Mesothelial cell of epicardium (in vitro differentiated cells): ENCODE data around the gene PSPH. TPM values are rescaled to one million over a fixed set of nuclear protein-coding genes. Genes with fewer than 3 reads are reported as not detected.
A peak's percentile ranks its signal among the peaks of the same experiment; 100 is the strongest.

ENCODE experiments used
- DNase-seq, 2 experiments: peaks; one replicate each; pipeline ENCODE4 v3.0.0; 2021; ENCODE audit warnings: low spot score in 2 of 2; ENCODE audit not compliant: unreplicated experiment in 2 of 2
- H3K27ac Mint-ChIP-seq: 2 replicates; pipeline ENCODE4 v1.8.0; 2021; ENCODE audit warnings: mixed read lengths
- H3K27me3 Mint-ChIP-seq: 2 replicates; pipeline ENCODE4 v1.8.0; 2021; ENCODE audit warnings: low read depth, mixed read lengths
- H3K36me3 Mint-ChIP-seq: 2 replicates; pipeline ENCODE4 v1.8.0; 2021; ENCODE audit warnings: mixed read lengths
- H3K4me1 Mint-ChIP-seq: 2 replicates; pipeline ENCODE4 v1.8.0; 2021; ENCODE audit warnings: mixed read lengths
- H3K4me3 Mint-ChIP-seq: 2 replicates; pipeline ENCODE4 v1.8.0; 2021; ENCODE audit warnings: mild to moderate bottlenecking, moderate library complexity, mixed read lengths
- H3K9me3 Mint-ChIP-seq: 2 replicates; pipeline ENCODE4 v1.8.0; 2021; ENCODE audit warnings: mixed read lengths
- CTCF ChIP-seq: fragments of 200-600 bp; sonication (generic); IDR thresholded peaks from one replicate; pipeline ENCODE4 v1.5.0; 2021; ENCODE audit warnings: antibody characterized with exemption; ENCODE audit not compliant: unreplicated experiment
- total RNA-seq: library from RNA; stranded (reverse); gene quantifications from 3 replicates; pipeline ENCODE4 v1.2.1, GENCODE V29; 2021

The PSPH gene
- total RNA-seq, 1 donor from 2014 or later, result 19.5 TPM

- no peak for TF ChIP-seq CTCF
- Mint-ChIP-seq H3K4me3 (no peak overlapping the region), H3K4me1 (no peaks in the 10 kb centered on the region), H3K36me3 (peaks cover 39% of the 10 kb centered on the region), H3K27ac (peak overlapping the region; percentile 34), H3K9me3 (no peaks in the 10 kb centered on the region), H3K27me3 (no peaks in the 10 kb centered on the region)
- DNase-seq, result no peak
These were observed 67.7 kb downstream of the PSPH start for GRCh38 chr7:55983537-55983936.

- peaks cover 32% of the 10 kb centered on the region for H3K36me3 Mint-ChIP-seq
- no peaks in the 10 kb centered on the region for H3K27me3 Mint-ChIP-seq
- H3K4me3 Mint-ChIP-seq, result no peak overlapping the region
- peaks cover 11% of the 10 kb centered on the region for H3K4me1 Mint-ChIP-seq
- no peak for DNase-seq
- TF ChIP-seq CTCF, result no peak
- H3K9me3 Mint-ChIP-seq, result no peaks in the 10 kb centered on the region
- no peak overlapping the region for H3K27ac Mint-ChIP-seq
These were observed 71.0 kb downstream of the PSPH start for GRCh38 chr7:55980266-55980665.

- Mint-ChIP-seq H3K4me3 (no peak overlapping the region), H3K4me1 (peaks cover 11% of the 10 kb centered on the region), H3K9me3 (no peaks in the 10 kb centered on the region), H3K36me3 (peaks cover 23% of the 10 kb centered on the region), H3K27me3 (no peaks in the 10 kb centered on the region), H3K27ac (peak overlapping the region; percentile 36)
- TF ChIP-seq CTCF, result no peak
- DNase-seq, result no peak
These were observed 73.4 kb downstream of the PSPH start for GRCh38 chr7:55977831-55978230.

GRCh38 chr7:55975988-55976633 lies 75.1 kb downstream of the PSPH start:
- peaks cover 18% of the 10 kb centered on the region for H3K36me3 Mint-ChIP-seq
- H3K27me3 Mint-ChIP-seq, result no peaks in the 10 kb centered on the region
- H3K4me3 Mint-ChIP-seq, result no peak overlapping the region
- no peak for DNase-seq
- peaks cover 13% of the 10 kb centered on the region for H3K4me1 Mint-ChIP-seq
- TF ChIP-seq CTCF, result no peak
- H3K9me3 Mint-ChIP-seq, result no peaks in the 10 kb centered on the region
- no peak overlapping the region for H3K27ac Mint-ChIP-seq

GRCh38 chr7:55973747-55974250 lies 77.4 kb downstream of the PSPH start:
- Mint-ChIP-seq H3K27me3 (no peaks in the 10 kb centered on the region), H3K4me3 (no peak overlapping the region), H3K36me3 (peaks cover 13% of the 10 kb centered on the region), H3K4me1 (peaks cover 16% of the 10 kb centered on the region), H3K27ac (no peak overlapping the region), H3K9me3 (no peaks in the 10 kb centered on the region)
- no peak for DNase-seq
- no peak for TF ChIP-seq CTCF

- Mint-ChIP-seq H3K4me3 (no peak overlapping the region), H3K36me3 (peaks cover 18% of the 10 kb centered on the region), H3K27me3 (no peaks in the 10 kb centered on the region), H3K9me3 (no peaks in the 10 kb centered on the region), H3K27ac (no peak overlapping the region), H3K4me1 (peaks cover 11% of the 10 kb centered on the region)
- no peak for TF ChIP-seq CTCF
- DNase-seq, result no peak
These were observed 80.3 kb downstream of the PSPH start for GRCh38 chr7:55970978-55971377.
